H1 (cell line): ENCODE data around the gene IL1A. TPM values are rescaled to one million over a fixed set of nuclear protein-coding genes. Genes with fewer than 3 reads are reported as not detected.

Experiments
- CTCF ChIA-PET: fragments of 300-600 bp; sonication (Branson Sonifier 250); formaldehyde crosslinking; loops from one replicate; lab custom pipeline; 2021; ENCODE audit not compliant: partially characterized antibody; lab: Charles Lee
- POLR2A ChIA-PET: fragments of 300-600 bp; sonication (Branson Sonifier 250); formaldehyde crosslinking; loops from one replicate; lab custom pipeline; 2021; ENCODE audit warnings: inconsistent platforms; ENCODE audit not compliant: partially characterized antibody; lab: Charles Lee
- DNase-seq, 2 experiments: peaks; one replicate each; pipeline versions ENCODE4 v3.0.0 to v3.0.0-alpha.2; 2010 to 2022; ENCODE audit warnings: low spot score in 2 of 2, low read depth in 1 of 2, mixed read lengths in 1 of 2
- FAIRE-seq: peaks from 2 replicates; lab custom pipeline; 2011; peaks lifted over from hg19 to GRCh38; lab: Jason Lieb, UNC
- H2AFZ ChIP-seq: 2 replicates; pipeline ENCODE4 v1.8.1; 2012; ENCODE audit warnings: low read length, inconsistent platforms
- H2AK5ac ChIP-seq: 2 replicates; pipeline ENCODE4 v1.6.1; 2013; ENCODE audit warnings: low read depth, low read length
- H2BK120ac ChIP-seq: replicated peaks from 2 replicates; pipeline ENCODE3; 2013; ENCODE audit warnings: low read depth, low read length, inconsistent platforms
- H2BK12ac ChIP-seq: 2 replicates; pipeline ENCODE4 v1.6.1; 2013; ENCODE audit warnings: low read depth, low read length
- H2BK15ac ChIP-seq: 2 replicates; pipeline ENCODE4 v1.6.1; 2013; ENCODE audit warnings: low read length
- H2BK20ac ChIP-seq: 2 replicates; pipeline ENCODE4 v1.6.1; 2013; ENCODE audit warnings: low read length
- H2BK5ac ChIP-seq: 2 replicates; pipeline ENCODE4 v1.6.1; 2013; ENCODE audit warnings: low read depth, low read length
- H3K14ac ChIP-seq: 2 replicates; pipeline ENCODE4 v1.6.1; 2013; ENCODE audit warnings: inconsistent platforms; ENCODE audit not compliant: insufficient read length
- H3K18ac ChIP-seq: 2 replicates; pipeline ENCODE4 v1.6.1; 2013; ENCODE audit warnings: low read length; ENCODE audit errors: extremely low read depth
- H3K23ac ChIP-seq: 2 replicates; pipeline ENCODE4 v1.6.1; 2013; ENCODE audit warnings: inconsistent platforms; ENCODE audit not compliant: insufficient read length
- H3K23me2 ChIP-seq: 2 replicates; pipeline ENCODE4 v1.6.1; 2013; ENCODE audit warnings: low read depth, low read length
- H3K27ac ChIP-seq: 2 replicates; pipeline ENCODE4 v1.6.1; 2011; ENCODE audit warnings: low read depth, low read length, inconsistent platforms
- H3K27me3 ChIP-seq, 4 experiments: replicated peaks in 1 of 4; 1 replicate in 1 of 4; 2 replicates in 3 of 4; pipeline versions ENCODE4 v1.6.1 to v1.8.1; 2011 to 2013; ENCODE audit warnings: low read length in 3 of 4, mild to moderate bottlenecking in 3 of 4, inconsistent platforms in 2 of 4, mixed read lengths in 2 of 4, moderate library complexity in 1 of 4; ENCODE audit not compliant: control insufficient read depth in 3 of 4, insufficient read depth in 3 of 4; ENCODE audit errors: extremely low read depth in 1 of 4
- H3K36me3 ChIP-seq, 4 experiments: 2 replicates each; pipeline versions ENCODE4 v1.6.1 to v1.8.1; 2011 to 2013; ENCODE audit warnings: mild to moderate bottlenecking in 4 of 4, low read length in 3 of 4, moderate library complexity in 2 of 4, control low read depth in 1 of 4, inconsistent platforms in 1 of 4; ENCODE audit not compliant: insufficient read depth in 4 of 4, control insufficient read depth in 2 of 4
- H3K4ac ChIP-seq: replicated peaks from 2 replicates; pipeline ENCODE3; 2013; ENCODE audit warnings: low read length, low read depth, mixed read lengths, inconsistent platforms; ENCODE audit not compliant: insufficient read length
- H3K4me1 ChIP-seq, 4 experiments: replicated peaks in 1 of 4; 1 replicate in 1 of 4; 2 replicates in 3 of 4; pipeline versions ENCODE4 v1.6.1 to v1.8.1; 2011 to 2013; ENCODE audit warnings: low read length in 3 of 4, inconsistent platforms in 2 of 4, mixed read lengths in 1 of 4; ENCODE audit not compliant: insufficient read depth in 4 of 4, control insufficient read depth in 3 of 4
- H3K4me2 ChIP-seq, 2 experiments: 2 replicates each; pipeline versions ENCODE4 v1.6.1 to v1.8.1; 2011 to 2013; ENCODE audit warnings: low read depth in 2 of 2, low read length in 2 of 2, control low read depth in 1 of 2, inconsistent platforms in 1 of 2, mild to moderate bottlenecking in 1 of 2; ENCODE audit not compliant: insufficient read depth in 1 of 2
- H3K4me3 ChIP-seq, 4 experiments: fragments of 200-600, 300-600 bp in 1 of 4; sonication (generic), shearing (Covaris generic), sonication (Bioruptor Twin) in 1 of 4; 2 replicates each; pipeline versions ENCODE4 v1.5.1 to v1.8.1; 2011 to 2016; ENCODE audit warnings: low read length in 4 of 4, low read depth in 3 of 4, control low read depth in 2 of 4, inconsistent platforms in 2 of 4, mild to moderate bottlenecking in 2 of 4, mixed read lengths in 1 of 4, moderate library complexity in 1 of 4; ENCODE audit not compliant: insufficient read depth in 2 of 4; ENCODE audit errors: extremely low read depth in 1 of 4
- H3K56ac ChIP-seq: replicated peaks from 2 replicates; pipeline ENCODE3; 2013; ENCODE audit warnings: low read depth, mild to moderate bottlenecking, mixed read lengths, low read length, inconsistent platforms; ENCODE audit not compliant: insufficient read length
- H3K79me1 ChIP-seq: 2 replicates; pipeline ENCODE4 v1.6.1; 2013; ENCODE audit warnings: low read depth, low read length, control low read depth
- H3K79me2 ChIP-seq, 2 experiments: 2 replicates each; pipeline versions ENCODE4 v1.6.1 to v1.8.1; 2012 to 2013; ENCODE audit warnings: low read length in 2 of 2, mild to moderate bottlenecking in 2 of 2, inconsistent platforms in 1 of 2; ENCODE audit not compliant: insufficient read depth in 2 of 2, control insufficient read depth in 1 of 2
- H3K9ac ChIP-seq, 4 experiments: replicated peaks in 1 of 4; 1 replicate in 1 of 4; 2 replicates in 3 of 4; pipeline versions ENCODE4 v1.6.1 to v1.8.1; 2011 to 2013; ENCODE audit warnings: low read depth in 3 of 4, low read length in 3 of 4, control low read depth in 2 of 4, mild to moderate bottlenecking in 2 of 4, moderate library complexity in 2 of 4, inconsistent platforms in 1 of 4; ENCODE audit errors: extremely low read depth in 1 of 4
- H3K9me3 ChIP-seq, 2 experiments: 2 replicates each; pipeline versions ENCODE4 v1.6.1 to v1.8.1; 2012 to 2013; ENCODE audit warnings: mild to moderate bottlenecking in 2 of 2, moderate library complexity in 2 of 2, control low read depth in 1 of 2, inconsistent platforms in 1 of 2, low read depth in 1 of 2, low read length in 1 of 2, mixed read lengths in 1 of 2; ENCODE audit not compliant: insufficient read depth in 2 of 2
- H4K20me1 ChIP-seq, 2 experiments: replicated peaks in 1 of 2; 2 replicates each; pipeline versions ENCODE3 to v1.8.1; 2011 to 2013; ENCODE audit warnings: inconsistent platforms in 2 of 2, low read length in 2 of 2, mild to moderate bottlenecking in 1 of 2; ENCODE audit not compliant: insufficient read depth in 2 of 2, control insufficient read depth in 1 of 2
- H4K5ac ChIP-seq: 2 replicates; pipeline ENCODE4 v1.6.1; 2013; ENCODE audit warnings: low read length, low read depth, mixed read lengths, inconsistent platforms; ENCODE audit not compliant: insufficient read length
- H4K8ac ChIP-seq: 2 replicates; pipeline ENCODE4 v1.8.0; 2013; ENCODE audit warnings: mild to moderate bottlenecking, moderate library complexity, low read length, inconsistent platforms; ENCODE audit not compliant: insufficient read depth; ENCODE audit errors: extremely low read depth
- H4K91ac ChIP-seq: replicated peaks from 2 replicates; pipeline ENCODE3; 2013; ENCODE audit warnings: low read length, mixed read lengths, inconsistent platforms; ENCODE audit not compliant: insufficient read length
- CBX5 ChIP-seq: fragments of 300-800, 300-1000 bp; sonication (generic); IDR thresholded peaks from 2 replicates; pipeline ENCODE4 v1.7.1; 2016; ENCODE audit warnings: antibody characterized with exemption, low read length, low read depth
- CEBPB ChIP-seq: IDR thresholded peaks from 2 replicates; pipeline ENCODE4 v1.6.1; 2012; ENCODE audit warnings: low read depth, low read length
- CTBP2 ChIP-seq: IDR thresholded peaks from 2 replicates; pipeline ENCODE4 v1.7.0; 2011; ENCODE audit warnings: borderline replicate concordance, mild to moderate bottlenecking, moderate library complexity, mixed read lengths, low read length; ENCODE audit not compliant: insufficient read depth, insufficient read length
- JUND ChIP-seq: IDR thresholded peaks from 2 replicates; pipeline ENCODE4 v1.6.1; 2011; ENCODE audit warnings: mild to moderate bottlenecking, improper control_type of control experiment, low read length
- KDM5A ChIP-seq: fragments of 200-600 bp; IDR thresholded peaks from 2 replicates; pipeline ENCODE4 v1.7.1; 2012; ENCODE audit warnings: mild to moderate bottlenecking, low read length, inconsistent platforms, mixed read lengths
- MAX ChIP-seq: IDR thresholded peaks from 2 replicates; pipeline ENCODE4 v1.6.1; 2012; ENCODE audit warnings: inconsistent platforms
- NANOG ChIP-seq: IDR thresholded peaks from 2 replicates; pipeline ENCODE4 v1.6.1; 2011; ENCODE audit warnings: low read length, low read depth, mild to moderate bottlenecking, inconsistent platforms; ENCODE audit not compliant: insufficient read depth, poor library complexity, severe bottlenecking
- POLR2A ChIP-seq, 2 experiments: IDR thresholded peaks; 1 replicate in 1 of 2; 2 replicates in 1 of 2; pipeline ENCODE4 v1.6.1; 2011; ENCODE audit warnings: low read depth in 2 of 2, low read length in 2 of 2, mild to moderate bottlenecking in 2 of 2; ENCODE audit errors: control extremely low read depth in 1 of 2
- RAD21 ChIP-seq, 2 experiments: IDR thresholded peaks in 1 of 2; conservative IDR thresholded peaks in 1 of 2; 2 replicates each; pipeline ENCODE4 v1.6.1; 2011; ENCODE audit warnings: low read depth in 2 of 2, low read length in 2 of 2, improper control_type of control experiment in 1 of 2, inconsistent platforms in 1 of 2, mild to moderate bottlenecking in 1 of 2, moderate library complexity in 1 of 2
- SIN3A ChIP-seq, 2 experiments: IDR thresholded peaks in 1 of 2; conservative IDR thresholded peaks in 1 of 2; 2 replicates each; pipeline ENCODE4 v1.6.1; 2011 to 2012; ENCODE audit warnings: low read length in 2 of 2, improper control_type of control experiment in 1 of 2, low read depth in 1 of 2, mild to moderate bottlenecking in 1 of 2
- SIX5 ChIP-seq: IDR thresholded peaks from 2 replicates; pipeline ENCODE4 v1.6.1; 2011; ENCODE audit warnings: mild to moderate bottlenecking, low read depth, low read length
- SP4 ChIP-seq: IDR thresholded peaks from 2 replicates; pipeline ENCODE4 v1.6.1; 2012; ENCODE audit warnings: low read length, inconsistent platforms
- SUZ12 ChIP-seq: fragments of 200-600 bp; sonication (generic); IDR thresholded peaks from 2 replicates; pipeline ENCODE4 v1.6.1; 2012; ENCODE audit warnings: mild to moderate bottlenecking, inconsistent platforms, low read length, moderate library complexity, mixed read lengths
- WGBS, 2 experiments: shearing (Covaris generic) in 1 of 2; methylation state at CpG; one replicate each; pipeline versions ENCODE4 v1.1.6 to v1.1.7; 2013 to 2015; ENCODE audit warnings: low lambda C conversion rate in 2 of 2, mixed read lengths in 2 of 2, inconsistent platforms in 1 of 2, low coverage in 1 of 2, missing lambda C conversion rate in 1 of 2; ENCODE audit not compliant: insufficient replicate concordance in 2 of 2, insufficient coverage in 1 of 2, insufficient read length in 1 of 2; ENCODE audit errors: extremely low coverage in 1 of 2, missing lambda C conversion rate in 1 of 2; 5-methylcytosine and 5-hydroxymethylcytosine counted together
- polyA plus RNA-seq, 7 experiments: library from polyadenylated mRNA; depleted of rRNA in 3 of 7; stranded (reverse) in 5 of 7; unstranded in 2 of 7; fragments of >200 nt in 5 of 7; fragments of 200-250 nt in 2 of 7; gene quantifications; 1 replicate in 5 of 7; 2 replicates in 1 of 7; 4 replicates in 1 of 7; pipeline versions ENCODE4 v1.2.1 to v1.2.3, GENCODE V29; 2011 to 2013; ENCODE audit warnings: missing spikeins in 2 of 7, mixed read lengths in 2 of 7
- total RNA-seq: library from RNA; stranded (reverse); fragmentation: NEBNext Ultra II Directional; extraction: Animal tissue kit (Norgen Biotek cat#: 25700); gene quantifications from 2 replicates; pipeline ENCODE4 v1.2.1, GENCODE V29; 2021

The IL1A gene
- total and polyA plus RNA-seq, 2 of the 8 experiments (the other 6 are each of a cell fraction or from before 2014, with no cell fraction given), result 0.32 to 0.74 TPM

- Histone ChIP-seq H4K20me1 (no peaks in the 10 kb centered on the region), H4K91ac (no peak overlapping the region), H3K23me2 (no peaks in the 10 kb centered on the region), H3K4me1 (peaks cover 0 to 6% (median 2%) of the 10 kb centered on the region in 4 experiments; a peak in 5 of 7 replicates), H3K79me1 (no peaks in the 10 kb centered on the region), H3K79me2 (no peaks in the 10 kb centered on the region), H3K4me3 (no peak overlapping the region), H3K56ac (no peak overlapping the region), H3K4ac (no peak overlapping the region), H3K9ac (no peak overlapping the region), H3K4me2 (no peak overlapping the region), H2AFZ (no peak overlapping the region), H3K27ac (no peak overlapping the region), H2BK5ac (no peak overlapping the region), H2BK15ac (no peak overlapping the region), H2BK12ac (no peak overlapping the region), H3K27me3 (no peaks in the 10 kb centered on the region), H3K9me3 (peaks cover 0 to 3% of the 10 kb centered on the region in 2 experiments; a peak in 2 of 4 replicates), H4K5ac (no peak overlapping the region), H3K14ac (no peak overlapping the region), H2BK120ac (no peak overlapping the region), H3K36me3 (no peaks in the 10 kb centered on the region), H4K8ac (no peak overlapping the region), H3K18ac (no peak overlapping the region), H2BK20ac (no peak overlapping the region), H2AK5ac (no peak overlapping the region), H3K23ac (no peak overlapping the region)
- DNase-seq, result no peak
- no peak for FAIRE-seq
- ChIA-PET POLR2A (no interaction called here), CTCF (interaction anchor here (0.7 to 1.6 kb wide), 5 partner anchors 22 to 146 kb away, joined by 3 to 5 read pairs (median 3); no protein-coding TSS in a partner anchor)
- 64% methylated on average over 1 of the region's 1 CpG; no CpG with 5 or more reads in 1 of the 2 experiments for WGBS, 2 experiments
- no peak for TF ChIP-seq SP4
- no peak for TF ChIP-seq SUZ12
- TF ChIP-seq SIN3A (conservative IDR thresholded peaks at IDR 0.05 in 1 of 2, IDR thresholded peaks at IDR 0.05 in 1 of 2; ENCODE audit: low read depth in 1 of 2, low read length in 2 of 2), result no peak
- TF ChIP-seq SIX5, result no peak
- no peak for TF ChIP-seq NANOG
- TF ChIP-seq JUND, result no peak
- TF ChIP-seq CTBP2, result no peak
- no peak for TF ChIP-seq POLR2A (IDR thresholded peaks at IDR 0.05; ENCODE audit: control extremely low read depth in 1 of 2, low read depth in 2 of 2, low read length in 2 of 2)
- TF ChIP-seq CBX5, result no peak
- TF ChIP-seq CEBPB, result no peak
- TF ChIP-seq RAD21 (IDR thresholded peaks at IDR 0.05 in 1 of 2, conservative IDR thresholded peaks at IDR 0.05 in 1 of 2; ENCODE audit: low read depth in 2 of 2, low read length in 2 of 2), result no peak
- TF ChIP-seq KDM5A, result no peak
- TF ChIP-seq MAX, result no peak
Measured at GRCh38 chr2:112795774-112796173, 11.5 kb upstream of the IL1A start.
